Measurements from ENCODE around the gene SYTL5. TPM values are rescaled to one million over a fixed set of nuclear protein-coding genes. Genes with fewer than 3 reads are reported as not detected.

The SYTL5 gene
- total RNA-seq, 1 donor from 2014 or later: 1.6 TPM

DNA sequence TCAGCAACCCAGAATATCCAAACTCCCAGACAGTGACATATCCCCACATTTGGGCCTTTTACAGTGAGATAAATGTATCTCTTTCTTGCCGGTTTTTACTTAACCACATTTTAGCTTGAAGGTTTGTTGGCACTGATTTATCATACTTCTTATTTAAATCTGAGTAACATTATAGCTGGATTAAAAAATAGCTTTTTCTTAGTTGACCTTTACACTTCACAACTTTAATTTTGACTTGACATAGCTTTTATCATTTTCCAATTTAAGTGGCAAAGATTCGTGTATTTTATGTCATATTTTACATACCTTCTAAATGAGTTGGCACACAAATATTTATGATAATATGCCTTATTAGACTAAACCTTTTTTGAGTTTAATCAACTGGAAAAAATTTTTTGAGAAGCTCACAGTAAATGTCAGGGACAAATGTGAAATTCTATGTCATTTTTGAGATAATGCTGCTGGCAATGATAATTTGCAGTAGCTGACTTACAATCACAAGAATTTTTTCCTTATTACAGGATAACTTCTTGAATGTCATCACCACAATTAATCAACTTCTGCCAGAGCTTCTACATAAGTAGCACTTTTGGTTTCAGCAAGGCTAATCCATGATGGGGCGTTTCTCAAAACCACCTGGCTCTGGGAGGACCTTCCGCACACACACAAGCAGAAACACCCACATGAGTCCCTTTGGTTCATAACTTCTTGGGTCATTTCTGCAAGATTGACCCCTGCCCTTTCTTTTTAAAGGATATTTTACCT, 80.3 kb downstream of the SYTL5 start:
- no peak for ATAC-seq
- Histone ChIP-seq H3K27ac (no peak overlapping the region), H3K4me1 (no peaks in the 10 kb centered on the region), H3K9me3 (no peaks in the 10 kb centered on the region), H3K27me3 (ENCODE audit: low read depth) (no peaks in the 10 kb centered on the region), H3K4me3 (no peak overlapping the region), H3K36me3 (no peaks in the 10 kb centered on the region)
- TF ChIP-seq, protein P1, sequence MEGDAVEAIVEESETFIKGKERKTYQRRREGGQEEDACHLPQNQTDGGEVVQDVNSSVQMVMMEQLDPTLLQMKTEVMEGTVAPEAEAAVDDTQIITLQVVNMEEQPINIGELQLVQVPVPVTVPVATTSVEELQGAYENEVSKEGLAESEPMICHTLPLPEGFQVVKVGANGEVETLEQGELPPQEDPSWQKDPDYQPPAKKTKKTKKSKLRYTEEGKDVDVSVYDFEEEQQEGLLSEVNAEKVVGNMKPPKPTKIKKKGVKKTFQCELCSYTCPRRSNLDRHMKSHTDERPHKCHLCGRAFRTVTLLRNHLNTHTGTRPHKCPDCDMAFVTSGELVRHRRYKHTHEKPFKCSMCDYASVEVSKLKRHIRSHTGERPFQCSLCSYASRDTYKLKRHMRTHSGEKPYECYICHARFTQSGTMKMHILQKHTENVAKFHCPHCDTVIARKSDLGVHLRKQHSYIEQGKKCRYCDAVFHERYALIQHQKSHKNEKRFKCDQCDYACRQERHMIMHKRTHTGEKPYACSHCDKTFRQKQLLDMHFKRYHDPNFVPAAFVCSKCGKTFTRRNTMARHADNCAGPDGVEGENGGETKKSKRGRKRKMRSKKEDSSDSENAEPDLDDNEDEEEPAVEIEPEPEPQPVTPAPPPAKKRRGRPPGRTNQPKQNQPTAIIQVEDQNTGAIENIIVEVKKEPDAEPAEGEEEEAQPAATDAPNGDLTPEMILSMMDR (IDR thresholded peaks at IDR 0.05): no peak
- DNase-seq: no peak
- intact Hi-C loops (cut with DNase I): no loop called here

DNA sequence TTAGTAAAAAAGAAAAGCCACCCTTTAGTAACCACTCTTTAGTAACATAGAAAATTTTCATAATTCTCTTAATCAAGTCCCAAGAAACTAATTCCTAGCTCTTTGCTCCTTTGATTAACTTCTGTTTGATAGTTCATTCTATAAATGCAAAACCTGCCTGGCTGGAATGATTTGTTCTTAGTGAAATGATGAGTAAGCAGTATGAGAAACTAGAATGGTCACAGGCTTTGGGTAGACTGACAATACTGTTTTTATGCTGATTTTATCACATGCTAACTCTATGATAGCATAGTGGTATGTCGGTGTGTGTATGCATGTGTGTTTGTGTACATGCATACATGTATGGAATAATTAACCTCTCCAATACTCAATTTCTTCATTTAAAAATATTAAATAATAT, 81.2 kb downstream of the SYTL5 start:
- Histone ChIP-seq H3K4me1 (no peaks in the 10 kb centered on the region), H3K27me3 (ENCODE audit: low read depth) (no peaks in the 10 kb centered on the region), H3K27ac (no peak overlapping the region), H3K4me3 (no peak overlapping the region), H3K9me3 (no peaks in the 10 kb centered on the region), H3K36me3 (no peaks in the 10 kb centered on the region)
- intact Hi-C loops (cut with DNase I): no loop called here
- no peak for DNase-seq
- ATAC-seq: no peak
- TF ChIP-seq, protein P1 (IDR thresholded peaks at IDR 0.05): no peak

DNA sequence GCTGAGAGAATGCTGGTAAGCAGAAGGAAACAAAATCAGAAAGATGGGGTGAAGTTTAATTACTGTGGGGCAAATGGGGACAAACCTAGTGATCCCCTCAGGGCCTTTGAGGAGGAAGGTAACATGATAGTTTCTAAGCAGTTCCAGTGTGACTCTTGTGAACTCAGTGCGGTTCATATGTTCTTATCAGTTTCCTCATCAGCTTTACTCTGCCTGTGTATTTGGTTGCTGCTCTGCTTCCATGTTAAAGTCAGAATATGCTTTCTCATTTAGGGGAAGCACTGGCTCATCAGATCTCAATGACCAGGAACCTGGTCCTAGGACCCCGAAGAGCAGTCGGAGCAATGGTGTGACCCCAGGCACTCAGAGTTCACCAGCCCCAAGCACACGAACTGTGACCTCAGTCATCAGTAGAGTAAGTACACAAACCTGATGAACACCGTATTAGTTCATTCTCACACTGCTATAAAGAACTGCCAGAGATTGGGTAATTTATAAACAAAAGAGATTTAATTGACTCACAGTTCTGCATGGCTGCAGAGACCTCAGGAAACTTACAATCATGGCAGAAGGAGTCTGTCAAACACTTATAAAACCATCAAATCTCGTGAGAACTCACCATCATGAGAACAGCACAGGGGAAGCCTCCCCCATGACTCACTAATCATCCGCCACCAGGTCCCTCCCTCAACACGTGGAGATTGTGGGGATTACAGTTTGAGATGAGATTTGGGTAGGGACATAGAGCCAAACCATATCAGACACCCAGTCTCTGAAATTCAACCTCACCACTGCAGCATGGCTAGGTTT, 83.0 kb downstream of the SYTL5 start:
- Histone ChIP-seq H3K27ac (no peak overlapping the region), H3K27me3 (ENCODE audit: low read depth) (no peaks in the 10 kb centered on the region), H3K9me3 (no peaks in the 10 kb centered on the region), H3K4me3 (no peak overlapping the region), H3K36me3 (no peaks in the 10 kb centered on the region), H3K4me1 (no peaks in the 10 kb centered on the region)
- intact Hi-C loops (cut with DNase I): no loop called here
- no peak for DNase-seq
- ATAC-seq: no peak
- TF ChIP-seq, protein P1 (IDR thresholded peaks at IDR 0.05): no peak

DNA sequence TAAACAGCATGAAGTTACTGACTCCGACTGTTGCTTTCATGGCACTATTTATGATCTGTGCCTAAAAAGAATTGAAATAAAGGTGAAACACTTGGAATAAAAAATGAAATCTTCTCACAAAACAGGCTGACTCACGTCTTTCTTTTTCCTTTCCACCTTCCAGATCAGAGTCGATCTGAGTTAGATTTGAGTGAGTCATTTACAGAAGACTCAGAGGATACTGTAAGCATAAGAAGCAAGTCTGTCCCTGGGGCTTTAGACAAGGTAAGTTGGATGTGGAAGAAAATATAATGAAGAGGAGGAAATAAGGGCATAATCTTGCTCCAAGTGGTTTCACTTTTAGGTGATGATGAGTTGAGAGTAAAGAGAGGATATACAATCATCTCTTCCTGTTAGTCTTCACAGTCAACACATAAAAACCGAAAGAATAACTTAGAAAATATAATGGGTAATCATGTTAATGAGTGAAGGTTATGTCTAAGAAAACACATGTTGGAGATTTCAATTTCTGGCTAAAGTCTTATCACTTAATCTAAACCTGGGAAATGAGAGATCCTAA, 89.7 kb downstream of the SYTL5 start:
- DNase-seq (no peak), ATAC-seq (no peak)
- intact Hi-C loops (cut with DNase I): no loop called here
- Histone ChIP-seq H3K4me3 (no peak overlapping the region), H3K36me3 (no peaks in the 10 kb centered on the region), H3K27ac (no peak overlapping the region), H3K9me3 (peaks cover 8% of the 10 kb centered on the region), H3K4me1 (no peaks in the 10 kb centered on the region), H3K27me3 (ENCODE audit: low read depth) (no peaks in the 10 kb centered on the region)
- TF ChIP-seq, protein P1 (IDR thresholded peaks at IDR 0.05): no peak

DNA sequence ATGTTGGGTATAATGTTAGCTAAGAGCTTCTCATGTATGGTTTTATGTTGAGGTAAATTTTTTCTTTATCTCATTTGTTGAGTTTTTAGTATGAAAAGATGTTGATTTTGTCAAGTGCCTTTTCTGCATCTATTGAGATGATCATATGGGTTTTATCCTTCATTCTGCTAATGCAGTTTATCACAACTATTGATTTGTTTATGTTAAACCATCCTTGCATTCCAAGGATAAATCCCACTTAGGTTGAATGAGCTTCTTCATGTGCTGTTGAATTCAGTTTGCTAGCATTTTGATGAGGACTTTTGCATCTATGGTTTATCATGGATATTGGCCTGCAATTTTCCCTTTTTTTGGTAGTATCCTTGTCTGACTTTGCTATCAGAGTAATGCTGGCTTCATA, 93.3 kb downstream of the SYTL5 start:
- Histone ChIP-seq H3K9me3 (peaks cover 8% of the 10 kb centered on the region), H3K27me3 (ENCODE audit: low read depth) (no peaks in the 10 kb centered on the region), H3K27ac (no peak overlapping the region), H3K4me3 (no peak overlapping the region), H3K4me1 (no peaks in the 10 kb centered on the region), H3K36me3 (no peaks in the 10 kb centered on the region)
- TF ChIP-seq, protein P1 (IDR thresholded peaks at IDR 0.05): no peak
- ATAC-seq: no peak
- intact Hi-C loops (cut with DNase I): no loop called here
- DNase-seq: no peak

Data from lower lobe of right lung (tissue), 2 donors.